WTC11 (cell line): ENCODE measurements around the gene TMEM150B. TPM values are rescaled to one million over a fixed set of nuclear protein-coding genes. Genes with fewer than 3 reads are reported as not detected.

Experiments used
- ATAC-seq: fragments of 200-7000 bp; cut with Tn5 transposase; 2 replicates; pipeline ENCODE4 v1.10.0; 2021; ENCODE audit warnings: mild to moderate bottlenecking, moderate library complexity
- CTCF ChIA-PET: fragments of 300-600 bp; sonication (Branson Sonifier 250); formaldehyde crosslinking; loops from one replicate; lab custom pipeline; 2021; ENCODE audit warnings: antibody characterized with exemption; lab: Charles Lee
- POLR2A ChIA-PET: fragments of 350-600 bp; sonication (Branson Sonifier 250); formaldehyde crosslinking; loops from one replicate; lab custom pipeline; 2021; ENCODE audit warnings: antibody characterized with exemption; lab: Charles Lee
- DNase-seq: peaks from one replicate; pipeline ENCODE4 v3.0.0; 2021; ENCODE audit warnings: low spot score
- H3K27ac Mint-ChIP-seq: 2 replicates; pipeline ENCODE4 v1.8.0; 2021; ENCODE audit warnings: mixed read lengths
- H3K27me3 Mint-ChIP-seq: 2 replicates; pipeline ENCODE4 v1.8.0; 2021; ENCODE audit warnings: low read depth, mild to moderate bottlenecking, moderate library complexity, mixed read lengths
- H3K36me3 Mint-ChIP-seq: 2 replicates; pipeline ENCODE4 v1.8.0; 2021; ENCODE audit warnings: mixed read lengths
- H3K4me1 Mint-ChIP-seq: 2 replicates; pipeline ENCODE4 v1.8.0; 2022; ENCODE audit warnings: mixed read lengths
- H3K4me3 Mint-ChIP-seq: 2 replicates; pipeline ENCODE4 v1.8.0; 2021; ENCODE audit warnings: mild to moderate bottlenecking, moderate library complexity, mixed read lengths
- H3K9me3 Mint-ChIP-seq: 2 replicates; pipeline ENCODE4 v1.8.0; 2021; ENCODE audit warnings: mixed read lengths
- AR ChIP-seq: fragments of 250-450 bp; sonication (Bioruptor Pico); IDR thresholded peaks from 2 replicates; pipeline ENCODE4 v1.9.0; 2021; ENCODE audit warnings: mild to moderate bottlenecking
- E2F4 ChIP-seq: sonication (generic); formaldehyde crosslinking; IDR thresholded peaks from 2 replicates; pipeline ENCODE4 v1.8.1; 2022; ENCODE audit warnings: low read depth, mild to moderate bottlenecking, moderate library complexity, missing genetic modification reagents, borderline replicate concordance
- ELF4 ChIP-seq: sonication (generic); formaldehyde crosslinking; IDR thresholded peaks from 2 replicates; pipeline ENCODE4 v1.8.1; 2022; ENCODE audit warnings: low read depth, mild to moderate bottlenecking, moderate library complexity, missing genetic modification reagents
- EMX1 ChIP-seq: fragments of 250-450 bp; sonication (Bioruptor Pico); IDR thresholded peaks from 2 replicates; pipeline ENCODE4 v1.8.0; 2021; ENCODE audit warnings: mild to moderate bottlenecking
- ESRRA ChIP-seq: sonication (generic); formaldehyde crosslinking; IDR thresholded peaks from 2 replicates; pipeline ENCODE4 v1.8.1; 2022; ENCODE audit warnings: mild to moderate bottlenecking, missing genetic modification reagents, borderline replicate concordance
- HMGXB4 ChIP-seq: sonication (generic); formaldehyde crosslinking; IDR thresholded peaks from 2 replicates; pipeline ENCODE4 v1.8.1; 2023; ENCODE audit warnings: mild to moderate bottlenecking, moderate library complexity, missing genetic modification reagents
- IRF1 ChIP-seq: sonication (generic); formaldehyde crosslinking; IDR thresholded peaks from 2 replicates; pipeline ENCODE4 v1.8.0; 2023; ENCODE audit warnings: missing genetic modification reagents
- JUN ChIP-seq: sonication (generic); formaldehyde crosslinking; IDR thresholded peaks from 2 replicates; pipeline ENCODE4 v1.8.0; 2023; ENCODE audit warnings: mild to moderate bottlenecking, missing genetic modification reagents
- NFE2L1 ChIP-seq: sonication (generic); formaldehyde crosslinking; IDR thresholded peaks from 2 replicates; pipeline ENCODE4 v1.8.1; 2023; ENCODE audit warnings: missing genetic modification reagents
- RELA ChIP-seq: sonication (generic); formaldehyde crosslinking; IDR thresholded peaks from 2 replicates; pipeline ENCODE4 v1.8.1; 2022; ENCODE audit warnings: missing genetic modification reagents, mild to moderate bottlenecking, borderline replicate concordance
- SMAD3 ChIP-seq: sonication (generic); formaldehyde crosslinking; IDR thresholded peaks from 2 replicates; pipeline ENCODE4 v1.8.0; 2022; ENCODE audit warnings: missing genetic modification reagents, mild to moderate bottlenecking, borderline replicate concordance
- SOX15 ChIP-seq: fragments of 250-450 bp; sonication (Bioruptor Pico); IDR thresholded peaks from 2 replicates; pipeline ENCODE4 v1.9.0; 2021; ENCODE audit warnings: mild to moderate bottlenecking
- TEAD1 ChIP-seq: sonication (generic); formaldehyde crosslinking; IDR thresholded peaks from 2 replicates; pipeline ENCODE4 v1.8.0; 2022; ENCODE audit warnings: mild to moderate bottlenecking, missing genetic modification reagents
- ZBTB21 ChIP-seq: sonication (generic); formaldehyde crosslinking; IDR thresholded peaks from 2 replicates; pipeline ENCODE4 v1.8.1; 2023; ENCODE audit warnings: mild to moderate bottlenecking, missing genetic modification reagents, borderline replicate concordance
- ZNF121 ChIP-seq: sonication (generic); formaldehyde crosslinking; IDR thresholded peaks from 2 replicates; pipeline ENCODE4 v1.8.0; 2023; ENCODE audit warnings: missing genetic modification reagents
- ZNF671 ChIP-seq: fragments of 250-450 bp; sonication (Bioruptor Pico); IDR thresholded peaks from 2 replicates; pipeline ENCODE4 v1.8.0; 2021; ENCODE audit warnings: mild to moderate bottlenecking
- total RNA-seq: library from RNA; stranded (reverse); gene quantifications from 3 replicates; pipeline ENCODE4 v1.2.3, GENCODE V29; 2021
- TF ChIP-seq, protein P1 (sequence below): sonication (generic); formaldehyde crosslinking; conservative IDR thresholded peaks from 2 replicates; pipeline ENCODE4 v1.8.1; 2022; ENCODE audit warnings: mild to moderate bottlenecking, missing genetic modification reagents
- TF ChIP-seq, protein P2 (sequence below): fragments of 200-600 bp; IDR thresholded peaks from 2 replicates; pipeline ENCODE4 v1.8.0; 2022; ENCODE audit warnings: antibody characterized with exemption

TMEM150B gene
- total RNA-seq, 1 experiment from 2014 or later = 0.44 TPM

DNA sequence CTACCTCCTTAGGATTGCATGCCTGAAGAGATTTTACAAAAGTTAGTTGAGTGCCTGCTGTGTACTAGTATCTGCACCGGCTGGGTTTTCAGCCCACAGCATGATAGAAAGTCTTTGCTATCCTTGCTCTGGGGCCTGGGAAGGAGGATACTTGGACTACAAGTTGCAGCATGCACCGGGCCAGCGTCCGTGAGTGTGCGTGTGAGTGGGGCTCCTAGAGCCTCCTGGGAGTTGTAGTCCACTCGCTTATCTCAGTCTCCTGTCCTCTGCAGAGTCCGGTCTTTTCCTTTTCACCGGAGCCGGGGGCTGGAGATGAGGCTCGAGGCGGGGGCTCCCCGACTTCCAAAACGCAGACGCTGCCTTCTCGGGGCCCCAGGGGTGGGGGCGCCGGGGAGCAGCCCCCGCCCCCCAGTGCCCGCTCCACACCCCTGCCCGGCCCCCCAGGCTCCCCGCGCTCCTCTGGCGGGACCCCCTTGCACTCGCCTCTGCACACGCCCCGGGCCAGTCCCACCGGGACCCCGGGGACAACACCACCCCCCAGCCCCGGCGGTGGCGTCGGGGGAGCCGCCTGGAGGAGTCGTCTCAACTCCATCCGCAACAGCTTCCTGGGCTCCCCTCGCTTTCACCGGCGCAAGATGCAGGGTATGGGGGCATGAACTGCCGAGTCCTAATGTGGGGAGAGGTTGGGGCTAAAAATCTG is 20.7 kb downstream of the TMEM150B start (continued):
- TF ChIP-seq AR (CRISPR knock-in tag) = no peak
- no peak for TF ChIP-seq ZNF671
- TF ChIP-seq HMGXB4 (CRISPR knock-in tag) = no peak
- no peak for TF ChIP-seq SOX15
- TF ChIP-seq RELA (CRISPR knock-in tag) = no peak

GRCh38 chr19:55303477-55303876 is 21.7 kb downstream of the TMEM150B start:
- DNase-seq (no peak), ATAC-seq (no peak)
- H3K27me3 Mint-ChIP-seq = no peaks in the 10 kb centered on the region
- POLR2A ChIA-PET = no interaction called here
- peaks cover 22% of the 10 kb centered on the region for H3K4me1 Mint-ChIP-seq
- peaks cover 39% of the 10 kb centered on the region for H3K36me3 Mint-ChIP-seq
- no peak overlapping the region for H3K27ac Mint-ChIP-seq
- CTCF ChIA-PET = interaction anchor here (1.3 kb wide), 1 partner anchor 45 kb away, joined by 4 read pairs; no protein-coding TSS in a partner anchor
- TF ChIP-seq IRF1 (CRISPR knock-in tag) = no peak
- no peak for TF ChIP-seq TEAD1 (CRISPR knock-in tag)
- no peak for TF ChIP-seq E2F4 (CRISPR knock-in tag)
- TF ChIP-seq HMGXB4 (CRISPR knock-in tag) = no peak
- TF ChIP-seq, protein P1, sequence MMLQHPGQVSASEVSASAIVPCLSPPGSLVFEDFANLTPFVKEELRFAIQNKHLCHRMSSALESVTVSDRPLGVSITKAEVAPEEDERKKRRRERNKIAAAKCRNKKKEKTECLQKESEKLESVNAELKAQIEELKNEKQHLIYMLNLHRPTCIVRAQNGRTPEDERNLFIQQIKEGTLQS = no peak
- TF ChIP-seq ELF4 (CRISPR knock-in tag) = no peak
- no peak for TF ChIP-seq JUN (CRISPR knock-in tag)
- no peak for TF ChIP-seq SMAD3 (CRISPR knock-in tag)
- no peak for TF ChIP-seq NFE2L1 (CRISPR knock-in tag)
- no peak for TF ChIP-seq ZBTB21 (CRISPR knock-in tag)
- TF ChIP-seq, protein P2, sequence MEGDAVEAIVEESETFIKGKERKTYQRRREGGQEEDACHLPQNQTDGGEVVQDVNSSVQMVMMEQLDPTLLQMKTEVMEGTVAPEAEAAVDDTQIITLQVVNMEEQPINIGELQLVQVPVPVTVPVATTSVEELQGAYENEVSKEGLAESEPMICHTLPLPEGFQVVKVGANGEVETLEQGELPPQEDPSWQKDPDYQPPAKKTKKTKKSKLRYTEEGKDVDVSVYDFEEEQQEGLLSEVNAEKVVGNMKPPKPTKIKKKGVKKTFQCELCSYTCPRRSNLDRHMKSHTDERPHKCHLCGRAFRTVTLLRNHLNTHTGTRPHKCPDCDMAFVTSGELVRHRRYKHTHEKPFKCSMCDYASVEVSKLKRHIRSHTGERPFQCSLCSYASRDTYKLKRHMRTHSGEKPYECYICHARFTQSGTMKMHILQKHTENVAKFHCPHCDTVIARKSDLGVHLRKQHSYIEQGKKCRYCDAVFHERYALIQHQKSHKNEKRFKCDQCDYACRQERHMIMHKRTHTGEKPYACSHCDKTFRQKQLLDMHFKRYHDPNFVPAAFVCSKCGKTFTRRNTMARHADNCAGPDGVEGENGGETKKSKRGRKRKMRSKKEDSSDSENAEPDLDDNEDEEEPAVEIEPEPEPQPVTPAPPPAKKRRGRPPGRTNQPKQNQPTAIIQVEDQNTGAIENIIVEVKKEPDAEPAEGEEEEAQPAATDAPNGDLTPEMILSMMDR = no peak
- TF ChIP-seq ESRRA (CRISPR knock-in tag) = no peak
- no peak for TF ChIP-seq EMX1 (CRISPR knock-in tag)
- no peak for TF ChIP-seq ZNF121 (CRISPR knock-in tag)
- no peaks in the 10 kb centered on the region for H3K9me3 Mint-ChIP-seq
- no peak overlapping the region for H3K4me3 Mint-ChIP-seq
